ENCODE data around the gene KLHL5.

DNA sequence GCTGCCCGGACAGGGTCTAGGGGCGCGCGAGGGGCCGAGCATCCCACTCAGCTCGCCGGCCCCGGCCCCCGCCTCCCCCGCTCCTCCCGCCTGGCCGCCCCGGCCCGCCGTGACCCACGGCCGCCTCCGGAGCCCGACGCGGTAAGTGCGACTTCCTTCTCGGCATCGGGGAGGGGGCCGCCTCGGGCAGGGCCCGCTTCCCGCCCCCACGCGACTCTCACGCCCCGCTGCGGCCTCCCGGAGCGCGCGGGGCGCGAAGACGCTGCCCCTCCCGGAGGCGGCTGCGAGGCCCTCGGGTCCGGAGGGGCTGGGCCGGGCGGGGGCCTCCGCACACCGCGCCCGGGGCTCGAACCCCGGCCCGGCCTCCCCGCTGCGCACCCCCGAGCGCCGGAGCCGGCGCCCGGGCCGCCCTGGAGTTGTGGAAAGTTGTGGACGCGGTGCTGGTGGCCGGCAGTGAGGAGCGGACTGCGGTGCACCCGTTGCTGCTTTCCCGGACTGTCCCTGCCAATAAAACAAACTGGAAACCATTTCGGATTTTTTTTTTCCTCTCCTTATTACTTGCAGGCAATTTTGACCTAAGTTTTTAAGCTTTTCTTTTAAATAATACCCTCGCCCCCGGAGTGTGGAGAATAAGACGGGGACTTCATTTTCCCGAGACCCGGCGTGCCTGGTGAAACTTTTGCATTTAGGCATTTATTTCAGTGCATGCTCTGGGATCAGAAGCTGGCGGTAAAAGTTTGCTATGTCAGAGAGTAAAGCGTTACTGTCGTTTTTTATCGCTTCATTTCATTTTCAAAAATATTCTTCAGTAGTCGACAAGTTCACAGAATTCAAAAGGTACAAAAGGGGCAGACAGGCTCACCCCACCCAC lies 16.8 kb upstream of the KLHL5 start:
- no peak for TF ChIP-seq EZH2phosphoT487 (IDR thresholded peaks at IDR 0.05; ENCODE audit: borderline replicate concordance)
- TF ChIP-seq, protein P1, sequence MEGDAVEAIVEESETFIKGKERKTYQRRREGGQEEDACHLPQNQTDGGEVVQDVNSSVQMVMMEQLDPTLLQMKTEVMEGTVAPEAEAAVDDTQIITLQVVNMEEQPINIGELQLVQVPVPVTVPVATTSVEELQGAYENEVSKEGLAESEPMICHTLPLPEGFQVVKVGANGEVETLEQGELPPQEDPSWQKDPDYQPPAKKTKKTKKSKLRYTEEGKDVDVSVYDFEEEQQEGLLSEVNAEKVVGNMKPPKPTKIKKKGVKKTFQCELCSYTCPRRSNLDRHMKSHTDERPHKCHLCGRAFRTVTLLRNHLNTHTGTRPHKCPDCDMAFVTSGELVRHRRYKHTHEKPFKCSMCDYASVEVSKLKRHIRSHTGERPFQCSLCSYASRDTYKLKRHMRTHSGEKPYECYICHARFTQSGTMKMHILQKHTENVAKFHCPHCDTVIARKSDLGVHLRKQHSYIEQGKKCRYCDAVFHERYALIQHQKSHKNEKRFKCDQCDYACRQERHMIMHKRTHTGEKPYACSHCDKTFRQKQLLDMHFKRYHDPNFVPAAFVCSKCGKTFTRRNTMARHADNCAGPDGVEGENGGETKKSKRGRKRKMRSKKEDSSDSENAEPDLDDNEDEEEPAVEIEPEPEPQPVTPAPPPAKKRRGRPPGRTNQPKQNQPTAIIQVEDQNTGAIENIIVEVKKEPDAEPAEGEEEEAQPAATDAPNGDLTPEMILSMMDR (conservative IDR thresholded peaks at IDR 0.05; ENCODE audit: low read length) = no peak

Measured in Loucy (cell line).